Fibroblast of peridontal ligament (primary cell): ENCODE results near the gene LRRC28.

Source experiments
- DNase-seq: peaks from one replicate; pipeline ENCODE4 v3.0.0-alpha.2; 2010; ENCODE audit errors: extremely low read depth

LRRC28 gene

DNA sequence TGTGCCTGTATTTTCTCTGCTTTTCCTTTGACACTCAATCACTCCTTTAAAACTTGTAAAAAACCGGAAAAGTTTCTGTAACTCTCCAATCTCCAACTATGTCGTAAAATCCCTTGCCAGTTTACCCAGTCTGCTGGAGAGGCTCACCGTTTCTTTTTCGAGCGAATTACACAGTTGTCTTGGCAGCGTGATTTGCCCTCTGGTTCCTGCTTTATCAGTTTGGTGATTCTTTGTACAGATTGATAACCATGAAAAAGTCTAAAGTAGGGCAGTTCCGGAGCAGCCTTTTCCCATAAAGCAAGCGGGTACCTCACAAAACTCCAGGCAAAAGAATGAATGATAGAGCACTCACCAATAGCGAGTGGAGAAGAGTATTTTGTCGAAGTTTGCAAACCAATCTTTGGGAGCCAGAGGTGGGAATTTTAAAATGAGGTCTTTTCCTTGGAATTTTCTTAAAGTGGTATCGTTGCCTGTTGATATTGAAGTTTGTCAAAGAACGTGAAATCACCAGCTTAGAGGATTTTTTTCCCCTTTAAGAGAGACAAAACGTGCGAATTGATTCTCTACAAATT lies 1.9 kb upstream of the LRRC28 start, which contains the start of gene TTC23:
Gene TTC23, minus strand, starts transcription at position 312 of the 572 bp plus-strand sequence. CDS start 20,869 bp downstream, outside the sequence.
- peak; percentile 95 for DNase-seq

DNA sequence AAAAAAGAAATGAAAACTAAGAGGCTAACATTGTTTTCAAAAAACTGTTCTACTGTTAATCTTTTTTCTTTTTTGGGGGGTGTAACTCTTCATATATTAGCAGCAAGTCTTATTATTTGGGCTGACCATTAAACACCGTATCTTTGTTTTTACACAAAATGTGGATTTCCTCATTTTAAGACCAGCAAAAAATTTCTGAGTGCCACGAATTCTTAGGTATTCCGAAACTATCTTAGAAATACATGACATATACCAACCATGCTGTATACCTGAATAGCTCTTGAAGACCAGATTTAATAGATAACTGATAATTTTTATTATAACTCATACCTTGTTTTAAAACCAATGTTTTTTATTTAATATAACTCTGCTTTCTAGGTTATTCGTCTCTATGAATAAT lies 1.3 kb upstream of the LRRC28 start:
- DNase-seq = no peak

DNA sequence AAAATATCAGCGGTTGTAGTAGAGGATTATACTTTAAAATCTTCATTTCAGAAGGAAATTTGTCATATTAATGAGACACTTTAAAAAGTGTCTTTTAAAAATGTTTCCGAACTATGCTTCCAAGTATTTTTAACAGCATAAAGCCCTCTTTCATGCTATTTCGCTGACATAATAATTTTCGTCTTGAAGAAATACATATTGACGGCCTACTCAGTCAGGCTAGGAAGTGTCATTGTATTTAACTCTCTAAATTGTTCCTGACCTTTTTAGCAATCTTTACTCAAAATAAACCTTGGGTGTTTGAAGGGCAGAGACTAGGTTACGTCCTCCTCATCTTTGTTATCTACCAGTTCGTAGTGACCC lies 806 bp upstream of the LRRC28 start:
- DNase-seq = no peak

DNA sequence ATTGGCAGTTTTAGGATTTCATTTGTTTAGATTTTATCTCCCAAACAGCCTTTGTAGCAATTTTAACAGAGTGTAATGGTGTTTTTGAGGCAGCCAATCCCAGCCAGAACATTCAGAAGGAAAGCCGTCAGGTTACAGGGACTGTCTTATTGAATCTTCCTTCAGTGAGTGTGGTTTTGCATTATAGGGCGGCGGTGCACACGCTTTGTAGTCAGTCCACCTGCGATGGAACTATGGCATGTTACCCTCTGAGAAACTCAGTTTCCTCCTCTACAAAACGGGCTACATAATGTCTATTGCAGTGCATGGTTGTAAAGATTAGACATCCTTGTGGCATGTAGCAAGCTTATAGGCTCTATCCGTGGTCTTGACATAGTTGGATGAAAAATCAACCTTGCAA lies 1.0 kb downstream of the LRRC28 start:
- DNase-seq = no peak

DNA sequence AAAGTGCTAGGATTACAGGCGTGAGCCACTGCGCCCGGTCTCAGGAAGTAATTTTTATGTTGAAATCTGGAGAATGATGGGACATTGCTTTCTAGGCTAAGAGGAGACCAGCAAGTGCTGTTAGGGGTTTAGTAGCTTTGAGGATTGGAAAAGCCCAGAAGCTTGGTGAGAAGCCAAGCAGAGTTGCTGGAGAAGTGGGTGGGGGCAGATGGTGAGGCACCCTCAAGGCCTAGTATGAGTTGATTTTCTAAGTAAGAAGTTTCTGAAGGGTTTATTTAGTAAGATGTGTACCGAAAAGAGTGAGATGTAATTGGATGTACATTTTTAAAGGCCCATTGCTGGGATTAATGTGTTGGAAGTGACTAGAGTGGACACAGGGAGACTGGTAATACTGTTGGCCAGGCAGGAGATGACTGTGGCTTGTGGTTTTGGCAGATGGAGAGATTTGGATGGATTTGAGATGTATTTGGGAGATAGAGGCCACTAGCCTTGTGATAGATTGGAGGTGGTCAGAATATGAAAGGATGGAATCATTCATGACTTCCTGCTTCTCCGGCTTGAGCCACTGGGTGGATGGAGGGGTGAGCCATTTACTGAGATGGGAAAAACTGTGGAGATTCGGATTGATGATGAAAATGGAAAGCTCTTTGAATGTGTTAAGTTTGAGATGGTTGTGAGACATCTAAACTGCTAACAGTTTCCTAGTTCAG lies 2.3 kb downstream of the LRRC28 start:
- peak; percentile 79 for DNase-seq

DNA sequence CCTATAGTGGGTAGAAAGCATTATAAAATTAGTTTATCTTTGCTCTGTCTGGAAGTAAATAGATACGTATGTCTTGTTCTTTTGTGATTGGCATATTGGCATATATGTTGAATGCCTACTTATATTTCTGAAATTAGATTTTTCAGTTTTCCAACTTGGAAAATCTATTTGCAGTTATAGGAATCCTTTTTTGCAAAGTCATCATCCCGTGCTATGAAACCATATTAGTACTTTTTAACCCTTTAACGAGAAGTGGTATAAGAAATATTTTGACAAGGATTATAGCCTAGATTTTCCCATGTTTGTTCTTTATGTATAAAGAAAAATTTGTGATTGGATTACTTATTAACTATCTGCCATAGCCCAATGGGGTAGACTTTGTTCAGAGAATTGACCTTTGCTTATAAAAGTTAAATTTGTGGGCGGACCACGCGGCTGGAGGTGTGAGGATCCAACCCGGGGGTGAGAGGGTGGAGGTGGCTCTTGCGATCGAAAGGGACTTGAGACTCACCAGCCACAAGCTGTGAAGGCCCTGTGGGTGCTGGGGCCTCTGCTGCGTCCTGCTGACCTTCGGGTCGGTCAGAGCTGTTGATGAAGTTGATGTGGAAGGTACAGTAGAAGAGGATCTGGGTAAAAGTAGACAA lies 5.9 kb downstream of the LRRC28 start:
- no peak for DNase-seq

DNA sequence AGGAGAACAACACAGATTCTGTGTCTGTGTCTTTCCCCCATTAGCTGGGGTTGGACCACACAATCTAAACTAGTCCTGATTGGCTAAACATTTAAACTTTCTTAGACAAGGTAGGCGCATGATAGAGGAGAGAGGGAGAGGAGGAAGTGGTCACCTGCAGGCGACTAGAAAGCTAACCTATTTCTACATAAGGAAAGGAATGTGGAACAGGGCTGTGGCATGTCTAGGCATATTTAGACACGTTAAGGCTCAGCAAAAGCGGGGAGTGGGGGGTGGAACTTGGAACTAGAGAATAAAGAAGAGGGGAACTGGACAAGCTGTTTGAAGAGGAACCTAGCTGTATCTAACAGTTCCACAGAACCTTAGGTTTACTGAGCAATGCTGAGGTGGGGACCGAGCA lies 12.8 kb downstream of the LRRC28 start:
- no peak for DNase-seq

DNA sequence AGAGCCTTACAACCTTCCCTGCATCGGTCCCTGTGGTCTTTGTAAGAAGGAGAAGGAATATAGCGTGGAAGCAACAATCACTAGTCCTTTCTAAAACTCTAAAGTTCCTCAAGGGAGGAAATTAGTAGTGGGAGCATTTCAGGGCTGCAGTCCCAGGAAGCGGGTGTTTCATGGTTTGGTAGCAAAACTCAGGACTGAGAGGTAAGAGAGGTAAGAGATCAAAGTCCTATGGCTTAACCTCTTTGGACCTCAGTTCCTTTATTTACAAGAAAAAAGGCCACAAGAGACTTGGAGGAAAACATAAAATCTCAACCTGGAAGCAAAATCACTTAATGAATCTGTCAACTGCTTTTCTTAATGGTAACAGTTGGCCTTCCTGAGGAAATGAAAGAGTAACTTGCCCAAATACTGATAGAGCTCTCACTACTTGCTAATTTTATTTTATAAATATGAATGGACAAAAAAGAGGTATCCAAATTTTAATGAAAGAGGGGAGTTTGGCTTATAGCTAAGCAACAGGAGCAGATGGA lies 14.3 kb downstream of the LRRC28 start:
- no peak for DNase-seq

DNA sequence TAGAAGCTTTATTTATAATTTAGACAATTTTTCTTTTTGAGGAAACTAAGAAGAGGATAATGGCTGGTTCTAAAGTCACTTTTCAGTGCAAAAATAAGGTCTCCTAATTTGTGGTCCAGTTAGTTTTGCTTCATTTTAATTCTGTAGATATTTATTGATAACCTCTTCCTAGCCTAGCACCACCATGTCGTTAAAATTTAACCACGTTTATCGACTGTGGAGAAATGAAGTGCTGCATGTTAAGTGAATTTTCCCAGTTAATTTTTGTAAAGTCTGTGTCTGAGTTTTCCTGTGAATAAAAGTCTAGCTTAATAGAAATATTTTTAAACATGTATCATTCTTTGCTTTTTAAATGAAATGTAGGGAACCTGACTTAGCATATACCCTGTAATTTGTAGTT lies 16.7 kb downstream of the LRRC28 start:
- no peak for DNase-seq

DNA sequence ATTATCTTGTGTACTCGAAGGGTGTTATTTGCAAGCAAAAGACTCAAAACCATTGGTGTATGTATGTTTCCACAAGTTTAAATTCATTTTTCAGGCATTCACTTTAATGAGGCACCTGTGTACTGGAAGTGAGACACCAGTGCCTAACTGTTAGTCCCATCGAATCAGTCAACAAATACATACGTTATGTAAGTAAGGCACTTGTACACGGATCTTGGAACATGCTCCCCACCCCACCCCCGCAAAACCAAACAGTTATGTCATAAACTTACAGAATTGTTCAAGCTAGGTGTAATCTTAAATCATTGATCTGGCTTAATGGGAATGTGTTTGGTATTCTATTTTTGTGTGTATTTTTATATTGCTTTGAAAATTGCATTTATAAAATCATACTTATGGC lies 17.1 kb downstream of the LRRC28 start:
- DNase-seq = no peak

DNA sequence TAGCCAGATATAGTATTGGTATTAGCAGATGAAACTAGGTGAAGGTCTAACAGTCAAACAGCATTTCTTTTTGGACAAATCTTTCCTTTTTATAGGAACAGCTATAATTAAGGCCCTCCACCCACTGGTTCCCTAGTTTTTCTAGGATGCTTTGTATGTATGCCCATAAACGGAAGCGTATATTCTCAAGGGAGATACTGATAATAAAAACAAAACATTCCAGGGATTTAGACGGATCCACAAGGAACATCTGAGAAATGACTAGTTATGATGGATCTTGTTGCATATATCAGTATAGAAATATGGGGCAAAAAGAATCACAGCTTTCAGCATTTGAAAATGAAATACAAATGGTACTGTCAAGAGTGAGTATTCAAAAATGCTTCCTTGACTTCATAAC lies 22.5 kb downstream of the LRRC28 start:
- DNase-seq = no peak

DNA sequence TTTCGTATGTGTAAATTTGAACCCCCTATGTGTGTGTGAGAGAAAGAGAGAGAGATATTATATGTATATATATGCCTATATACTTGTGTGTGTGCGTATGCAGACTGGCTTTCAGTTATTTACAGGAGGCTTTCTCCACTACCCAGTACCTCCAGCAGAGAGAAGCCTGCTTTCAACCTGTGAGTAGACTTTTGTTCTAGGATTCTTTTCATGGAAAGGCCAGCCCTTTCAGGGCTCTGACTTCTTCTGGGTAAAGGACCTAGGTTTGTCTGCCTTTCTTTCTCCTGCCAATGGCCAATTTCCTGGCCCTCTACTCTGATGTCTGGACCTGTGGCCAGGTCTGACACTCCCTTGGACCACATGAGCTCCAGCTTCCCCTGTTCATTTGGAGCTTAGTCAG lies 23.8 kb downstream of the LRRC28 start:
- no peak for DNase-seq

DNA sequence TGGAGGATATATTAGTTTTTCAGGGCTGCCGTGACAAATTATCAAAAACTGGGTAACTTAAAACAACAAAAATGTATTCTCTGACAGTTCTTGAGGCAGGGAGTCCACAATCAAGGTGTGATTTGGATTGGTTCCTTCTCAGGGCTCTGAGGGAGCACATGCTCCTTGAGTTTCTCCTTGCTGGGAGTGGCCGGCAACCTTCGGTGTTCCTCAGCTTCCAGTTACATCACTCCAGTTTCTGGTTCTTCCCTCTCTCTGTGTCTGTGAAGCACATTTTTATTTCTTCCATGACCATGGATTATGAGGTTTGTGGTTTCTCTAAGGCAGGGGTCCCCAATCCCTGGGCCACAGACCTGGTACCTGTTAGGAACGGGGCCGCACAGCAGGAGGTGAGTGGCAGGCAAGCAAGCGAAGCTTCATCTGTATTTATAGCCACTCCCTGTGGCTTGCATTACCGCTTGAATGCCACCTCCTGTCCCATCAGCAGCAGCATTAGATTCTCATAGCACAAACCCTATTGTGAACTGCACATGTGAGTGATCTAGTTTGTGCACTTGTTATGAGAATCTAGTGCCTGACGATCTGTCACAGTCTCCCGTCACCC lies 24.3 kb downstream of the LRRC28 start:
- no peak for DNase-seq

DNA sequence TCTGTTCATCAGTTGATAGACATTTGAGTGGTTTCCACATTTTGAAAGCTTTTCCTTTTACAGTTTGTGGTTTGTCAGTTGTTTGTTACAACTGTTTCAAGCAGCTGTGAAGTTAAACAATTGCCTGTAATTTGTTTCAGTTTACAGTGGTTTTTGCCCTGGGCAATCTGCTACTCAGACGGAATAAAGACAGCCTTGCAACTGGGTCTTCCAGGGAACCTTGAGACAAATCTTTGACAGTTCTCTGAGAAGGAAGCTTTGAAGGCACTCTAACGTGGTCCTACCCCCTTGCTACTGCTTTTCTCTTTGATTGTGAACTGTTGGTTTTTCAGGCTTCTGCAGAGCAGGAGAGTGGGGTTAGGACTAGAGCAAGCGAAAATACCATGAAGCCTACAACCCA lies 28.0 kb downstream of the LRRC28 start:
- no peak for DNase-seq

DNA sequence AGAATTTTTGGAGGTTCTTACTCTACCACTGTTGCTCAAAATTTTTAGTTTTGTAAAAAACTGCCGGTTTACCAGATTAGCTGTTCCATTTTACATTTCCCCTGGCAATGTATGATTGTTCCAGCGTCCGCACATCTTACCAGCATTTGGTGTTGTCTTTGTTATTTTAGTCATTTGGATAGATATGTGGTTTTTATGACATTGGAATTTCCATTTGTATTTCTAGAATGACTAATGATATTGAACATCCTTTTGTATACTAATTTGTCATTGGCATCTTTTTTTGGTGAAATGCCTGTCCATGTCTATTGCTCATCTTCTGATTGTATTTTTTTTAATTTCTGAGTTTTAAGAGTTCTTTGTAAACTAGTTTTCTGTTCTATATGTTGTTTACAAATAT lies 28.5 kb downstream of the LRRC28 start:
- no peak for DNase-seq

DNA sequence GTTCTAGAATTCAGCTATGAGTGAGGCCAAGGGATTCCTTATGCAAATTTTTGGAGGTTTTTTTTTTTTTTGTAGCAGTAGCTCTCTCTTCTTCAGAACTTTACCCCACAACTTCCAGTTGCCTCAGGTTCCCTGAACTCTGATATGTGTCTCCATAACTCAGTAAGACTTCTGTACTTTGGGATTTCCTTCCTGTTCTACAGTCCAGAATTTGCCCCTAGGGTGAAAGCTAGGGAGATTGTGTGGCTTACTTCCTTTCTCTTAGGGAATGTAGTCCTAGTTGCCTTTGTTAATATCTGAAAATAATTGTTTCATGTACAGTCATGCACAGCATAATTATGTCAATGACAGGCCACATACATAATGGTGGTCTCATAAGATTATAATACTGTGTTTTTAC lies 30.8 kb downstream of the LRRC28 start:
- no peak for DNase-seq

DNA sequence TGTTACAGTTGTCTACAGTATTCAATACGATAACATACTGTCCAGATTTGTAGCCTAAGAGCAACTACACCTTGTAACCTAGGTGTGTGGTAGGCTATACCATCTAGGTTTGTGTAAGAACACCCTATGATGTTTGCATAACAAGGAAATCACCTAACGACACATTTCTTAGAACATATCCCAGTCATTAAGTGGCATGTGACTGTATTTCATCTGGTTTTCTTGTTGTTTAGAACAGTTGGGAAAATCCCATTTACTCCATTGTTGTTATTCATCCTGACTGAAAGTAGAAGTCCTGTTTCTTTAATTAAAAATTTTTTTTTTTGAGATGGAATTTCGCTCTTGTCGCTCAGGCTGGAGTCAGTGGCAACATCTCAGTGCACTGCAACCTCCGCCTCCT lies 31.3 kb downstream of the LRRC28 start:
- DNase-seq = no peak

DNA sequence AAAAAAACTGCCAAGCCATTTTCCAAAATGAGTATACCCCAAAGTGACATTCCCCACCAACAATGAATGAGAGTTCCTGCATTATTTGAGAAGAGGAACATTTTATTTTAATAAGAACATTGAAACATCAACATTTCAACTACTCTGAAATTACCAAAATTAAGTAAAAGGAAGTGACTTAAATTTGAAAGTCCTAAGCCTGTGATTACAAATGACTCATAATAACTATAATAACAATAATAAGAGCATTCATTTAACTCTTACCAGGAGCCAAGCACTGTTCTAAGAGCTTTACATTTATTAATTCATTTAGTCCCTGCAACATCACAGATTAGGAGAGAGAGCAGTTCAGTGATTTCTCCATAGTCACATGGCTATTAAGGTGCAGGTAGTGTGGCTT lies 32.4 kb downstream of the LRRC28 start:
- no peak for DNase-seq

DNA sequence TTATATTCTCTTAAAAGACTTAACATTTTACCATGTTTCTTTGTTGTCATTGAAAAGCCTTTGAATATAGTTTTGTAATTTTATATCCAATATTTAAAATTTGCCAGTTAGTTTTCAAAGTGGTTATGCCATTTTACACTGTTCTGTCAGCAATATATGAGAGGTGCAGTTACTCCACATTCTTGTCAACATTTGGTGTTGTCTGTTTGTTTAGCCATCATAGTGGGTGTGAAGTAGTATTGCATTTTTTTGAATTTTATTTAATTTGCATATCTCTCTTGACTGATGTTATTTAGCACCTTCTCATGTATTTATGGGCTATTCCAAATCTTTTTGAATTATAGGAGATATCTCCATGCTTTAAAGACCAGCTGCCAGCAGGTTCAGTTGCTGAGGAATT lies 40.4 kb downstream of the LRRC28 start:
- DNase-seq = no peak

DNA sequence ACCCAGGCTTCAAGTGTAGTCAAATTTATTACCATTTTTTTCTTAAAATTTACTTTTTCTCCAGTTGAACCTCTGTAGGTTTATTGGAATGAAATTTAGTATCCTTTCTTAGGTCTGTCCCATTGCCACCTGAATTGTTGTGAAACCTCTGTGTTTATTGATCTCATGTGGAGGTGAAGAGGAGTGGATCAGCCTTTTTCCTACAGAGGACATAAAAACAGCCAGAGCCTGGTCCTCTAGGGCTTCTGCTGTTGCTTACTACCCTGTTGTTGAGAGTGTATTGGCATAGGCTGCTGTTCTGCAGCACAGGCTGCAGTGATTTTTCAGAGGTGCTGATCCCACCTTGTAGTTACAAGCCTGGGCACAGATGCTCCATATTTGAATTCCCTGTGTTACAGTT lies 44.6 kb downstream of the LRRC28 start:
- DNase-seq = no peak

DNA sequence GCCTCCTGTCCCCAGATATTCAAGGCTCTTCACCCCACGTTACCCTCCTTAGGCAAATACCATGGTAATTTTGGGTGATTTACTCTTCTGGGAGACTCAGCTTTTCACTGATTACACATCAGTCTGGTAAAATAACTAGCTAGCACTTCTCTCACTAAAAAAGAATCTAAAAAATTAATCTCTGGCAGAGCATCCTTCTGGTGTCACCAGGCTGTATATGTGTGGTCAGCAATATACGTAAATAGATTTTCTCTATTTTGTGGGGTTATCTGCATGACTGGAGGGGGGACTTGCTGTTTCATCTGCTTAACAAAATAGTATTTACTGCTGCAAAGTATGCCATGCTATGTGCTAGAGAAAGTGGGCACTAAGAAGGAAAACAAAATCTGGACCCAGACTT lies 45.1 kb downstream of the LRRC28 start:
- DNase-seq = no peak

DNA sequence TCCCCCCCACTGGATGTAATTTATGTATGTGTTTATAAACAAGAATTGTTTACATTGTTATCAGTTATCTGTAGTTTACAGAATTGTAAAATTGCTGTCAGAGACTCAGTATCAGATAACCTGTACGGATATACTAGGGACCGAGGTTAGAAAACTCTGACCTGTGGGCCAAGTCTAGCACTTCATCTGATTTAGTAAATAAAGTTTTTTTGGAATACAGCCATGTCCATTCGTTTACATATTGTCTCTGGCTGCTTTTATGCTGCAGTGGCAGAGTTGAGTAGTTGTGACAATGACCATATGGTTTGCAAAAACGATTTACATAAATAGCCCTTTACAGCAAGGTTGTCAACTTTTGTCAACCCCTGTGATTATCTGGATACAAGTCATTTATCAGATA lies 52.6 kb downstream of the LRRC28 start:
- DNase-seq = no peak
